Stomach smooth muscle (tissue), 2 donors: ENCODE data around the gene PLGRKT.

Experiments
- H3K27ac ChIP-seq: one replicate; pipeline ENCODE4 v1.7.0; 2013; ENCODE audit warnings: mild to moderate bottlenecking, low read length, inconsistent platforms
- H3K27me3 ChIP-seq, 2 donors: one replicate each; pipeline ENCODE4 v1.7.0; 2013; ENCODE audit warnings: low read length in 2 of 2; ENCODE audit not compliant: insufficient read depth in 2 of 2, control insufficient read depth in 1 of 2
- H3K36me3 ChIP-seq, 2 donors: one replicate each; pipeline ENCODE4 v1.7.0; 2013; ENCODE audit warnings: low read length in 2 of 2; ENCODE audit not compliant: control insufficient read depth in 2 of 2, insufficient read depth in 2 of 2
- H3K4me1 ChIP-seq: one replicate; pipeline ENCODE4 v1.7.0; 2013; ENCODE audit warnings: low read length; ENCODE audit not compliant: control insufficient read depth, insufficient read depth
- H3K4me3 ChIP-seq, 2 donors: one replicate each; pipeline ENCODE4 v1.7.0; 2013; ENCODE audit warnings: low read length in 2 of 2
- H3K9ac ChIP-seq, 2 donors: one replicate each; pipeline ENCODE4 v1.7.0; 2013; ENCODE audit warnings: low read length in 2 of 2, mild to moderate bottlenecking in 1 of 2
- H3K9me3 ChIP-seq, 2 donors: one replicate each; pipeline ENCODE4 v1.7.0; 2013; ENCODE audit warnings: low read length in 2 of 2; ENCODE audit not compliant: control insufficient read depth in 2 of 2
- donor health status: healthy.
- donor health status: Pancreatic carcinoma.

Gene PLGRKT

GRCh38 chr9:5429873-5430564, 7.7 kb downstream of the PLGRKT start:
- peaks cover 3 to 14% of the 10 kb centered on the region in 2 donors for H3K36me3 ChIP-seq
- H3K9ac ChIP-seq, result no peak overlapping the region
- H3K9me3 ChIP-seq, result no peaks in the 10 kb centered on the region
- no peak overlapping the region for H3K27ac ChIP-seq
- no peaks in the 10 kb centered on the region for H3K27me3 ChIP-seq
- H3K4me3 ChIP-seq, result no peak overlapping the region
- no peaks in the 10 kb centered on the region for H3K4me1 ChIP-seq

GRCh38 chr9:5428794-5429528, 8.8 kb downstream of the PLGRKT start:
- Histone ChIP-seq H3K9me3 (no peaks in the 10 kb centered on the region), H3K36me3 (peaks cover 3 to 14% of the 10 kb centered on the region in 2 donors), H3K27ac (no peak overlapping the region), H3K4me3 (no peak overlapping the region), H3K9ac (no peak overlapping the region), H3K27me3 (no peaks in the 10 kb centered on the region), H3K4me1 (no peaks in the 10 kb centered on the region)

GRCh38 chr9:5428172-5428571, 9.6 kb downstream of the PLGRKT start:
- no peak overlapping the region for H3K9ac ChIP-seq
- no peaks in the 10 kb centered on the region for H3K27me3 ChIP-seq
- no peaks in the 10 kb centered on the region for H3K4me1 ChIP-seq
- H3K27ac ChIP-seq, result no peak overlapping the region
- no peak overlapping the region for H3K4me3 ChIP-seq
- H3K9me3 ChIP-seq, result no peaks in the 10 kb centered on the region
- H3K36me3 ChIP-seq, result peaks cover 3 to 14% of the 10 kb centered on the region in 2 donors

GRCh38 chr9:5427005-5427404, 10.7 kb downstream of the PLGRKT start:
- Histone ChIP-seq H3K4me3 (no peak overlapping the region), H3K9me3 (no peaks in the 10 kb centered on the region), H3K27me3 (no peaks in the 10 kb centered on the region), H3K36me3 (peaks cover 3 to 13% of the 10 kb centered on the region in 2 donors), H3K27ac (no peak overlapping the region), H3K9ac (no peak overlapping the region), H3K4me1 (no peaks in the 10 kb centered on the region)

- Histone ChIP-seq H3K9me3 (no peaks in the 10 kb centered on the region), H3K27ac (no peak overlapping the region), H3K9ac (no peak overlapping the region), H3K27me3 (no peaks in the 10 kb centered on the region), H3K4me1 (no peaks in the 10 kb centered on the region), H3K4me3 (no peak overlapping the region), H3K36me3 (peaks cover 3 to 12% of the 10 kb centered on the region in 2 donors)
These were observed 12.6 kb downstream of the PLGRKT start for GRCh38 chr9:5425006-5425628.

GRCh38 chr9:5422276-5422675, 15.4 kb downstream of the PLGRKT start:
- Histone ChIP-seq H3K4me1 (no peaks in the 10 kb centered on the region), H3K27ac (no peak overlapping the region), H3K27me3 (no peaks in the 10 kb centered on the region), H3K4me3 (no peak overlapping the region), H3K9ac (no peak overlapping the region), H3K36me3 (peaks cover 0 to 8% of the 10 kb centered on the region in 2 donors), H3K9me3 (no peaks in the 10 kb centered on the region)

GRCh38 chr9:5421163-5421562, 16.6 kb downstream of the PLGRKT start:
- Histone ChIP-seq H3K4me3 (no peak overlapping the region), H3K9ac (no peak overlapping the region), H3K4me1 (no peaks in the 10 kb centered on the region), H3K27me3 (no peaks in the 10 kb centered on the region), H3K27ac (no peak overlapping the region), H3K36me3 (peaks cover 0 to 4% of the 10 kb centered on the region in 2 donors), H3K9me3 (no peaks in the 10 kb centered on the region)

- Histone ChIP-seq H3K27me3 (no peaks in the 10 kb centered on the region), H3K27ac (no peak overlapping the region), H3K9ac (no peak overlapping the region), H3K4me1 (no peaks in the 10 kb centered on the region), H3K9me3 (no peaks in the 10 kb centered on the region), H3K4me3 (no peak overlapping the region), H3K36me3 (peaks cover 0 to 4% of the 10 kb centered on the region in 2 donors)
These were observed 17.7 kb downstream of the PLGRKT start for GRCh38 chr9:5419987-5420386.

GRCh38 chr9:5418481-5418880, 19.2 kb downstream of the PLGRKT start:
- no peak overlapping the region for H3K9ac ChIP-seq
- H3K36me3 ChIP-seq, result peaks cover 0 to 4% of the 10 kb centered on the region in 2 donors
- no peaks in the 10 kb centered on the region for H3K27me3 ChIP-seq
- no peak overlapping the region for H3K27ac ChIP-seq
- no peak overlapping the region for H3K4me3 ChIP-seq
- H3K9me3 ChIP-seq, result no peaks in the 10 kb centered on the region
- no peaks in the 10 kb centered on the region for H3K4me1 ChIP-seq

GRCh38 chr9:5416953-5417352, 20.8 kb downstream of the PLGRKT start:
- no peak overlapping the region for H3K4me3 ChIP-seq
- no peaks in the 10 kb centered on the region for H3K27me3 ChIP-seq
- no peak overlapping the region for H3K9ac ChIP-seq
- H3K9me3 ChIP-seq, result no peaks in the 10 kb centered on the region
- peaks cover 0 to 4% of the 10 kb centered on the region in 2 donors for H3K36me3 ChIP-seq
- H3K4me1 ChIP-seq, result no peaks in the 10 kb centered on the region
- no peak overlapping the region for H3K27ac ChIP-seq
